NOMO-1 treated with dmso at 0.1 percent for 144 hours (cell line): ENCODE data around the gene ELOVL5.

Experiments
- DNase-seq: peaks from one replicate; lab custom pipeline; 2025; ENCODE audit not compliant: unreplicated experiment; lab: John Stamatoyannopoulos, UW

ELOVL5 gene

GRCh38 chr6:53280207-53280606 is 68.5 kb downstream of the ELOVL5 start:
- peak; percentile 31 for DNase-seq

GRCh38 chr6:53279293-53279692 is 69.5 kb downstream of the ELOVL5 start:
- DNase-seq = no peak

GRCh38 chr6:53273370-53273769 is 75.4 kb downstream of the ELOVL5 start:
- DNase-seq = no peak

- no peak for DNase-seq
Measured at GRCh38 chr6:53269827-53270226, 78.9 kb downstream of the ELOVL5 start.

GRCh38 chr6:53268858-53269608 is 79.7 kb downstream of the ELOVL5 start:
- no peak for DNase-seq

GRCh38 chr6:53266553-53267090 is 82.1 kb downstream of the ELOVL5 start:
- DNase-seq = no peak

GRCh38 chr6:53264915-53265607 is 83.7 kb downstream of the ELOVL5 start:
- DNase-seq = no peak

GRCh38 chr6:53264337-53264736 is 84.4 kb downstream of the ELOVL5 start:
- no peak for DNase-seq

- DNase-seq = no peak
Measured at GRCh38 chr6:53263917-53264316, 84.8 kb downstream of the ELOVL5 start.

- no peak for DNase-seq
Measured at GRCh38 chr6:53259860-53260580, 88.7 kb downstream of the ELOVL5 start.

- DNase-seq = no peak
Measured at GRCh38 chr6:53258774-53259155, 90.0 kb downstream of the ELOVL5 start.

- no peak for DNase-seq
Measured at GRCh38 chr6:53258076-53258773, 90.5 kb downstream of the ELOVL5 start.

GRCh38 chr6:53257533-53257932 is 91.2 kb downstream of the ELOVL5 start:
- DNase-seq = no peak

GRCh38 chr6:53257001-53257400 is 91.7 kb downstream of the ELOVL5 start:
- no peak for DNase-seq

GRCh38 chr6:53252177-53252692 is 96.5 kb downstream of the ELOVL5 start:
- no peak for DNase-seq

GRCh38 chr6:53251033-53251672 is 97.6 kb downstream of the ELOVL5 start:
- no peak for DNase-seq

GRCh38 chr6:53250176-53251032 is 98.3 kb downstream of the ELOVL5 start:
- no peak for DNase-seq

- DNase-seq = no peak
Measured at GRCh38 chr6:53246924-53247323, 101.8 kb downstream of the ELOVL5 start.

GRCh38 chr6:53244958-53245357 is 103.8 kb downstream of the ELOVL5 start:
- peak; percentile 79 for DNase-seq
